Gastrocnemius medialis (tissue), 4 donors: Measurements from ENCODE around the gene LRMDA.

Experiments used
- POLR2A ChIP-seq, 2 donors: fragments of 450-650 bp; IDR thresholded peaks; one replicate each; pipeline ENCODE4 v1.6.1; 2017; ENCODE audit warnings: antibody characterized with exemption in 2 of 2, mild to moderate bottlenecking in 2 of 2, moderate library complexity in 2 of 2
- TF ChIP-seq, protein P1 (sequence below), 5 experiments: fragments of 450-650 bp in 3 of 5; fragments of 200-600 bp in 2 of 5; sonication (generic) in 2 of 5; IDR thresholded peaks in 4 of 5; conservative IDR thresholded peaks in 1 of 5; 1 replicate in 4 of 5; 2 replicates in 1 of 5; pipeline ENCODE4 v1.5.1; 2016 to 2019; ENCODE audit warnings: antibody characterized with exemption in 5 of 5, mild to moderate bottlenecking in 3 of 5, moderate library complexity in 3 of 5

DNA sequence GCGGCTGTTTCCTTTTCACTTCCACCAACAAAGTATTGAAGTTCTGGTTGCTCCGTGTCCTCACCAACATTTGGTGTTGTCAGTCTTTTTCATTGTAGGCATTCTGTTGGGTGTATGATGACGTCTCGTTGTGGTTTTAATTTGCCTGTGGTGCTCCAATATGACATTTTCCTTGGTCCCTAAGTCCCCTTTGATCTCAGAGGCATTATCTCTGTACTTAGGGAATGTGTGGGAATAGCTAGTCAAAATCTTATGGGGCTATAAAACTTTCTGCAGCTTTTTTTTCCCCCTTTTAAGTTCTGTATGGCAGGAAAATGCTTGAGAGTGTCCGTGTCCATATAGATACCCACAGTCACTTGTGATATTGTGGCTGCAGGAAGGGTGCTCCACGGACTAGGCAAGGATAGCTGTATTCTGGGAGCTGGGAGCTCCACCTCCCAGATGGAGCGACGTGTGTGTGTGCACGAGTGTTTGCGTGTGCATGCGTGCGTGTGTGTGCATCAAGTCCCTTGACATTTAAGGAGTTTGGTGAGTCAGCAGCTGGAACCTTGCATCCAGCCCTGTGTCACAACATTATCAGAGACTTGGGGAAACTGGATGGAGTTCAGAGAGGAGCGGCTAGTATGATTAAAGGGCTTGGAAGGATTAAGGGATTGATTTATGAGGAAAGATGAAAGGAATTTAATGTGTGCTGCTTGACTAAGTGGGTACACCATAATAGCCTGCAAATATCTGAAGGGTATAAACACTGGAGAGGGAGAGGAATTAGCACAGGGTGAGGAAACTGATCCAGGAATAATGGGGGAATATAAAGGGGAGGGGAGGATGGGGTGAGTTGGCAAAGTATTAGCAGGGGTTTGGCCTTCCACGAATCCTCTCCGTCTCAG, 66.8 kb downstream of the LRMDA start:
- TF ChIP-seq, protein P1, sequence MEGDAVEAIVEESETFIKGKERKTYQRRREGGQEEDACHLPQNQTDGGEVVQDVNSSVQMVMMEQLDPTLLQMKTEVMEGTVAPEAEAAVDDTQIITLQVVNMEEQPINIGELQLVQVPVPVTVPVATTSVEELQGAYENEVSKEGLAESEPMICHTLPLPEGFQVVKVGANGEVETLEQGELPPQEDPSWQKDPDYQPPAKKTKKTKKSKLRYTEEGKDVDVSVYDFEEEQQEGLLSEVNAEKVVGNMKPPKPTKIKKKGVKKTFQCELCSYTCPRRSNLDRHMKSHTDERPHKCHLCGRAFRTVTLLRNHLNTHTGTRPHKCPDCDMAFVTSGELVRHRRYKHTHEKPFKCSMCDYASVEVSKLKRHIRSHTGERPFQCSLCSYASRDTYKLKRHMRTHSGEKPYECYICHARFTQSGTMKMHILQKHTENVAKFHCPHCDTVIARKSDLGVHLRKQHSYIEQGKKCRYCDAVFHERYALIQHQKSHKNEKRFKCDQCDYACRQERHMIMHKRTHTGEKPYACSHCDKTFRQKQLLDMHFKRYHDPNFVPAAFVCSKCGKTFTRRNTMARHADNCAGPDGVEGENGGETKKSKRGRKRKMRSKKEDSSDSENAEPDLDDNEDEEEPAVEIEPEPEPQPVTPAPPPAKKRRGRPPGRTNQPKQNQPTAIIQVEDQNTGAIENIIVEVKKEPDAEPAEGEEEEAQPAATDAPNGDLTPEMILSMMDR (IDR thresholded peaks at IDR 0.05 in 4 of 5, conservative IDR thresholded peaks at IDR 0.05 in 1 of 5): no peak
- no peak for TF ChIP-seq POLR2A (IDR thresholded peaks at IDR 0.05)
